Lung (tissue), 12 donors: Measurements from ENCODE around the gene ESR1. TPM values are rescaled to one million over a fixed set of nuclear protein-coding genes. Genes with fewer than 3 reads are reported as not detected.

Experiments used
- ATAC-seq: fragments of 200-7000 bp; cut with Tn5 transposase; one replicate; pipeline ENCODE4 v1.9.1; 2020; ENCODE audit warnings: moderate number of reproducible peaks; ENCODE audit not compliant: insufficient read depth, low FRiP score
- DNase-seq, 3 donors: peaks; one replicate each; pipeline ENCODE4 v3.0.0-alpha.2; 2013 to 2017
- H3K27ac ChIP-seq, 2 donors: one replicate each; pipeline ENCODE4 v1.5.1; 2013; ENCODE audit warnings: mild to moderate bottlenecking in 2 of 2, moderate library complexity in 2 of 2, control low read depth in 1 of 2, inconsistent platforms in 1 of 2, low read depth in 1 of 2, low read length in 1 of 2
- H3K27me3 ChIP-seq, 3 donors: one replicate each; pipeline ENCODE4 v1.5.1; 2013; ENCODE audit warnings: low read length in 2 of 3; ENCODE audit not compliant: control insufficient read depth in 3 of 3, insufficient read depth in 3 of 3
- H3K36me3 ChIP-seq, 4 donors: one replicate each; pipeline ENCODE4 v1.5.1; 2013; ENCODE audit warnings: low read length in 4 of 4, mild to moderate bottlenecking in 1 of 4, moderate library complexity in 1 of 4; ENCODE audit not compliant: control insufficient read depth in 4 of 4, insufficient read depth in 4 of 4
- H3K4me1 ChIP-seq, 5 donors: one replicate each; pipeline ENCODE4 v1.5.1; 2013; ENCODE audit warnings: low read length in 5 of 5, mild to moderate bottlenecking in 2 of 5, moderate library complexity in 1 of 5; ENCODE audit not compliant: control insufficient read depth in 5 of 5, insufficient read depth in 5 of 5
- H3K4me3 ChIP-seq: one replicate; pipeline ENCODE4 v1.5.1; 2013; ENCODE audit warnings: mild to moderate bottlenecking, control low read depth, moderate library complexity
- H3K9ac ChIP-seq, 2 donors: one replicate each; pipeline ENCODE4 v1.5.1; 2013; ENCODE audit warnings: low read length in 2 of 2, control low read depth in 1 of 2; ENCODE audit not compliant: insufficient read depth in 1 of 2
- H3K9me3 ChIP-seq, 4 donors: one replicate each; pipeline ENCODE4 v1.5.1; 2013; ENCODE audit warnings: low read length in 3 of 4, mild to moderate bottlenecking in 1 of 4, moderate library complexity in 1 of 4; ENCODE audit not compliant: control insufficient read depth in 4 of 4, insufficient read depth in 3 of 4
- CTCF ChIP-seq: IDR thresholded peaks from 2 replicates; pipeline ENCODE4 v1.5.1; 2012; ENCODE audit warnings: mild to moderate bottlenecking; ENCODE audit errors: control extremely low read depth, extremely low read depth
- WGBS, 2 donors: extraction: QIAGEN DNeasy Blood & Tissue Kit; methylation state at CpG; one replicate each; pipeline ENCODE4 v1.1.7; 2013; 5-methylcytosine and 5-hydroxymethylcytosine counted together
- polyA plus RNA-seq, 2 donors: library from polyadenylated mRNA; stranded (reverse); fragments of 200-250 nt; gene quantifications; one replicate each; pipeline ENCODE4 v1.2.1, GENCODE V29; 2013
- total RNA-seq, 2 donors: library from RNA; depleted of rRNA in 1 of 2; stranded (reverse); fragments of >200 nt in 1 of 2; gene quantifications; one replicate each; pipeline ENCODE4 v1.2.1, GENCODE V29; 2014 to 2021
- donor health status: control.
- donor health status: control.
- donor health status: Bipolar disorder and iron deficiency.
- donor health status: healthy.
- donor health status: DM: yes; HTN: yes; CAD: no.

Gene ESR1
- total and polyA plus RNA-seq, 4 donors = 0.14 to 3.7 (median 0.78) TPM

DNA sequence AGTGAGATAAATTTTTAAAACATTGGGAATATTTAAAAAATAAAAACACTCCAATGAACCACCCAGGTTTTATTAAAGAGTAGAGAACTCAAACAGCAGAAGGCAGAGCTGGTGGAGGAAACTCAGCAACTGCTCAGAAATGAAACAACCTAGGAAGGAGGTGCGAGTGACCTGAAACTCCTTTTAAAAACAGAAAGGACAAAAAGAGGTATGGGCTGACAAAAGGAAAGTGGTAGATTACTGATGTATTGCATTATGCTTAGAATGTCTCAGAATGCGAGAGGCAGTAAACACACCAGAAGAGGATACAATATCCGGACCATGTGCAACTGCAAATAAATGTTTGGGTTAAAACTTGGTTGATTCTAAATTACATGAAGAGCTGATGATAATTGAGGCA is 97.6 kb downstream of the ESR1 start:
- no peak for ATAC-seq
- H3K4me1 ChIP-seq = no peaks in the 10 kb centered on the region
- 91% methylated on average over 3 of the region's 3 CpGs for WGBS, 2 donors

GRCh38 chr6:151905854-151906253 is 98.4 kb downstream of the ESR1 start:
- Histone ChIP-seq H3K9me3 (no peaks in the 10 kb centered on the region), H3K36me3 (no peaks in the 10 kb centered on the region), H3K27ac (no peak overlapping the region), H3K9ac (no peak overlapping the region), H3K27me3 (no peaks in the 10 kb centered on the region), H3K4me1 (no peaks in the 10 kb centered on the region), H3K4me3 (no peak overlapping the region)
- DNase-seq = no peak
- TF ChIP-seq CTCF = no peak
- ATAC-seq = no peak
- 93 to 96% methylated on average over 4 of the region's 4 CpGs for WGBS, 2 donors

More for the DNA sequence above, 97.6 kb downstream of the ESR1 start:
- Histone ChIP-seq H3K9ac (no peak overlapping the region), H3K4me3 (no peak overlapping the region), H3K36me3 (no peaks in the 10 kb centered on the region), H3K27ac (no peak overlapping the region), H3K9me3 (peaks cover 0 to 2% (median 0%) of the 10 kb centered on the region in 4 donors), H3K27me3 (no peaks in the 10 kb centered on the region)
- DNase-seq = no peak
- no peak for TF ChIP-seq CTCF

DNA sequence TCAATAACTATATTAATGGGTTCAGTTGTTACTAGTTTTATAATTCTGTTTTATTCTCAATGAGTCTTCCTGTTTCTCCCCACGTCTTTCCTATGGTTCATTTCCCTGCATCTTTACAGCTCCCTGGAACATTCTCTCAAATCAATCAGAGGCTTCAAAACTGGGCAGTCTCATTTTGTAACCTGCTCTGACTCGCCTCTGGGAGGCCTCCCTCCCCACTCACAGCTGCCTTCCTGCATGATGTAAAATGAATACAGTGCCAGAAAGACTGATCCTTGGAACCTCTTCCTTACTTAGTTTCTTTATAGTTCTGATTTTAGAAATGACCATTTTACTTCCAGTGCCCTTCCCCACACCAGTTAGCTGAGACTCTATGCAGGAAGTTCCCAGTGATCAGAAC is 103.9 kb downstream of the ESR1 start:
- Histone ChIP-seq H3K27me3 (no peaks in the 10 kb centered on the region), H3K27ac (no peak overlapping the region), H3K9me3 (no peaks in the 10 kb centered on the region), H3K4me3 (no peak overlapping the region), H3K36me3 (no peaks in the 10 kb centered on the region), H3K9ac (no peak overlapping the region), H3K4me1 (no peaks in the 10 kb centered on the region)
- 55 to 74% methylated on average over 2 of the region's 2 CpGs for WGBS, 2 donors
- no peak for TF ChIP-seq CTCF
- no peak for DNase-seq
- no peak for ATAC-seq

GRCh38 chr6:151914484-151914883 is 107.0 kb downstream of the ESR1 start:
- WGBS, 2 donors = 87 to 90% methylated on average over 4 of the region's 4 CpGs

More at GRCh38 chr6:151914484-151914883, 107.0 kb downstream of the ESR1 start:
- Histone ChIP-seq H3K4me3 (no peak overlapping the region), H3K27me3 (no peaks in the 10 kb centered on the region), H3K27ac (no peak overlapping the region), H3K36me3 (no peaks in the 10 kb centered on the region), H3K9ac (no peak overlapping the region), H3K4me1 (no peaks in the 10 kb centered on the region), H3K9me3 (peaks cover 0 to 2% (median 0%) of the 10 kb centered on the region in 4 donors)
- no peak for DNase-seq
- no peak for TF ChIP-seq CTCF
- ATAC-seq = no peak
